NCI-H524 treated with DMSO at 0.1 percent for 48 hours (cell line): ENCODE results near the gene FUCA2.
A peak's percentile ranks its signal among the peaks of the same experiment; 100 is the strongest.
"Not testable (repeated sequence)": the region's sequence is repeated elsewhere in the genome, so short reads cannot be mapped to it uniquely, and the experiment has no call there.

Experiments
- DNase-seq: peaks from one replicate; lab custom pipeline; 2025; lab: John Stamatoyannopoulos, UW

Gene FUCA2

DNA sequence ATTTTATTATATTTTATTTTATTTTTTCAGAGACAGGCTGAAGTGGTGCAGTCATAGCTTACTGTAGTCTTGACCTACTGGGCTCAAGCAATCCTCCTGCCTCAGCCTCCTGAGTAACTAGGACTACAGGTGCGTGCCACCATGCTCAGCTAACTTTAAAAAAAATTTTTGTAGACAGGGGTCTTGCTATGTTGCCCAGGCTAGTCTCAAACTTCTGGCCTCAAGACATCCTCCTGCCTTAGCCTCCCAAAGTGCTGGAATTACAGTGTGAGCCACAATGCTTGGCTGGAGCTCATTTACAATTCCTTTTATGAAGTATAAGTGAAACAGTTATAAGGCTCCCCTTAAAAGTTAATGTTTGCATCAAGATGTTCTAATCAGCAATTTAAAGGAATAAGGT is 14.5 kb downstream of the FUCA2 start:
- no peak for DNase-seq

DNA sequence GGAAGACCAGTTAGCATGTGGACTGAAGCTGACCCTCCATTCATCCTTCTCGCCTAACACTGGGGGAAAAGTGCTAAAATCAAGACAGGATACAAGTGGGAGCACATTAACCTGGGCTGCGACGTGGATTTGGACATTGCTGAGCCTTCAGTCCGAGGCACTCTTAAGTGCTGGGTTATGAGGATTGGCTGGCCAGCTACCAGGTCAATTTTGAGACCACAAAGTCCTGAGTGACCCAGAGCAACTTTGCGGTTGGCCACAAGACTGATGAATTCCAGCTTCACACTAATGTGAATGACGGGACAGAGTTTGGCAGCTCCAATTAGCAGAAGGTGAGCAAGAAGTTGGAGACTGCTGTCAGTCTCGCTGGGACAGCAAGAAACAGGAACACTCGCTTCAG is 20.7 kb downstream of the FUCA2 start:
- no peak for DNase-seq

DNA sequence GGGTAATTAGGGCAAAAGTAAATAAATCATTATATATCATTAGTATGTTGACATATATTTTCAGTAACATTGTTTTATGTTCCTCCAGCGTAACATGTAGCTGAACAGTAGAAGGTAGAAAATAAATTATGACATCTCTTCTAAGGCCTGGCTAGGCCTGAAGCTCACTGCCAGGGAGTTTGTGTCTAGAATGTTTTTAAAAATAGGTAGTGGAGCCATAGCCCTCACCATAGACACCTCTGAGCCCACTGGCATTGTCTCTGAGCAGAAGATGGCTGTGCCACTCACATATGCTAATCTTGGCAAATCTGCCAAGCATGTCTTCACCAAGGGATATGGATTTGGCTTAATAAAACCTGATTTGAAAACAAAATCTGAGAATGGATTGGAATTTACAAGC is 21.3 kb downstream of the FUCA2 start:
- DNase-seq, result no peak

DNA sequence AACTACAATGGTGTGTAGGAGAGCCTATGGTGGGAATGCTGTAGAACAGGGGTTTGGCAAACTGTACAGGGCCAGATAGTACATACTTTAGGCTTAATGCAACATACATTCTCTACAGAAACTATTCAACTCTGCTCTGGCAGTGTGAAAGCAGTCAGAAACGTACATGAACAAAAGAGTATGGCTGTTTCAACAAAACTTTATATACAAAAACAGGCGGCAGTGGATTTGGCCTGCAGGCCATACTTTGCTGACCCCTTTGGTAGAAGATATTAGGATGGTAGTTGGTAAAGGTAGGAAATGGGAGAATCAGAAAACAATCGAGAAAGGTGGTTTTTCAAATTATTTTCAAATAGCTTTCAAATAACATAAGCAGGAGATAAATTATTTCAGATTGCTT is 24.8 kb downstream of the FUCA2 start:
- no peak for DNase-seq

DNA sequence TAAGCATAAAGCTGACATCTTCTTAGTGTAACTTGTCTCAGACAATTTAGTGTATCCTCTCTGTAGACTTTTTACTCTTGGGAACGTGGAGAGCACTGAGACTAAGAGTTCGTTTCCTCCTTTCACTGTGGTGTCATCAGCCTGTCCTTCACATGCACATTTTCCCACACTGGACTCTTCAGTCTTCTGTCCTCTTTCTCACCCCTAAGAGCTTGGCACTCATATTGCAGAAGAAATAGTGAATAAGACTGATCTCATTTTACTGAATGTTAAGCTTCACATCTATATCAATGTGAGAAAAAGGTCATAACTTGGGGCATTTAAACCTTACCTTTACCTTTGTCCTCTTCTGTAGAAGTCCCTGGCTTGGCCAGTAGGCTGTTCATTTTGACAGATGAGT is 25.6 kb downstream of the FUCA2 start:
- DNase-seq, result no peak

DNA sequence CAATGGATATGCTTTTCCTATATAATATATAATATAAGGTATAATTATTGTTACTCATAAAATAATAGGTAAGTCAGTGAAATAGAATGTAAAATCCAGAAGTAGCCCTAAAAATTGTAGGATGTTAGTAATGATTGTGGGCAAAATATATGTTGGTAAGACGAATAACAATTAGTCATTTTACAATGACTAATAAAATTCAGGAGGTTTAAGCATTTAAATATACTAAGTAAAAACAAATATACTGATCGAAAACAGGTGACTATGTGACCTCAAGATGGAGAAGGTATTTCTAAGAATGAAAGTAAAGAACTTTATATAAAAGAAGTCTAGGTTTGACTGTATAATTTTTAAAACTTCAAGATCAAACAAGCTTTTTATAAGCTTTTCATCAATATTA is 28.9 kb downstream of the FUCA2 start:
- DNase-seq, result no peak

DNA sequence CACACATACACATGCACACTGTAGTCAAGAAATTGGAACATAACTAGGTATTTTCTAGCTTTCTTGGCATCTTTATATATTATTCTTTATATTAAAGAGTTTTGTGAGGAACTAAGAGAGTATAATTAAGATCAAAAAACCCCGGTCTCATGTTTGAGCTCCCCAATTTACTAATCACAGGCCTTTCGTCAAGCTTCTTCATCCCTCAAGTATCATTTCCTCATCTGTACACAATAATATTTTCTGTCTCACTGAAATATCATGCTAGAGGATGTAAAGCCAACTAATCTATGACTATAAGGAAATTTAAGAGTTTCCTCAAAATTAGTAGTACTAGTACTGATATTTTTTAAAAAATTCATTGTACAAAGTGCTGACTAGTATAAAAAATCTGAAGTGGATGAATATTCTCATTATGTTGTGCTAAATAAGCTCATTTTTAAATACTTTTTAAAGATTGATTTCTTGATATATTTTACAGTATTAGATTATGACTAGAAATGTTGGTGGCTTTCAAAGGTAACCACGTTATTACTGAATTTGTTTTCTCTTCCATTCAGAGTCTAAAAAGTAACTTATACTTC is 32.9 kb downstream of the FUCA2 start:
- DNase-seq, result no peak

DNA sequence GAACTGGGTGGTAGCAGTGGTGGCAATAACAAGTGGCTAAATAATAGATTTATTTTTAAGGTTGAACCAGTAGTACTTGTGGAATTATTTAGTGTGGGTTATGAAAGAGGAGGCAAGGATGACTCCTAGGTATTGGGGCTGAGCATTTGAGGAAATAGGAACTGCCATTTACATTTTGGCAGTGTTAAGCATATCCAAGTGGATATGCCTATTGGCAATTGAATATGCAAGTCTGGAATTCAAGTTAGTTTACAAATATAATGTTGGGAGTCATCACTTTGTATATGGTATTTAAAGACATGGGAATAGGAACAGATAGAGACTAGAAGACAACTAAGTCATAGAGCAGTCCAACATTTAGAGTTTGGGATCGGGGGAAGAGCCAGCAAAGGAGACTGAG is 35.0 kb downstream of the FUCA2 start:
- no peak for DNase-seq

DNA sequence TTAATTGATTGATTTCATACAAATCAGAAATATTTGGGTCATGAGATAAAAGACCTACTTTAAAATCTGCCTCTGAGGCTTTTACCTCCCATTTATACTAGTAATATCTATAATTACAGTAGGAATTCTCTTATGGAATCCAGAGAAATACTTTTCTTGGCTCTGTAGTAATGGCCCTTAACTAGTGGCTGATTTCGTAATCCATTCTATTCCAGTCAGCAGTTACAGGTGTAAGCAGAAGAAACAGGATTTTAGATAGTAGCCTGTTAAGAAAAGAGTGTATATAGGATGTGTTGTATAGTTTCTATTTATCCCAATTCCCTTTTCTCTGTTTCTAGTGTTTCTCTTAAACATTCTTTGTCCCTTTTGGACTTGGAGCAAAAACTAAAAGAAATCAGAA is 39.7 kb downstream of the FUCA2 start:
- DNase-seq, result no peak

DNA sequence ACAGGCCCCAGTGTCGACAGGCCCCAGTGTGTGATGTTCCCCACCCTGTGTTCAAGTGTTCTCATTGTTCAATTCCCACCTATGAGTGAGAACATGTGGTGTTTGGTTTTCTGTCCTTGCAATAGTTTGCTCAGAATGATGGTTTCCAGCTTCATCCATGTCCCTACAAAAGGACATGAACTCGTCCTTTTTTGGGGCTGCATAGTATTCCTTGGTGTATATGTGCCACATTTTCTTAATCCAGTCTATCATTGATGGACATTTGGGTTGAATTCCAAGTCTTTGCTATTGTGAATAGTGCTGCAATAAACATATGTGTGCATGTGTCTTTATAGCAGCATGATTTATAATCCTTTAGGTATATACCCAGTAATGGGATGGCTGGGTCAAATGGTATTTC is 42.7 kb downstream of the FUCA2 start:
- DNase-seq, result not testable (repeated sequence)

DNA sequence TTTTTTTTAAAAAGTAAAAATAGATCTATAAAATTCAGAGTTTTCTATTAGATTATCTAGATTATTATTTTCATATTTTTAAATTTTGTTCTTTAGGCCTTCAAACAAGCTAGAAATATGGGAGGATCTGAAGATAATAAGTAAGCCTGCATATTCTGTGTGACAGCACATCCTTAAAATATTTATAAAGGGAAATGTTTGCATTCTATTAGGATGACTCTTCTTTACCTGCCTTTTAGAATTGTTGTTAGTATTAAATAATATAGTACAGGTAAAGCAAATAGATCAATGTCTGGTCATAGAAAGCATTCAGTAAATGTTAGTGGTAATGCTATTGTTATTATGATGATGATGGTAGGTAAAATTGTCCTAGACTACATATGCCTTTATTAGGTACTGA is 43.5 kb downstream of the FUCA2 start:
- DNase-seq, result no peak

DNA sequence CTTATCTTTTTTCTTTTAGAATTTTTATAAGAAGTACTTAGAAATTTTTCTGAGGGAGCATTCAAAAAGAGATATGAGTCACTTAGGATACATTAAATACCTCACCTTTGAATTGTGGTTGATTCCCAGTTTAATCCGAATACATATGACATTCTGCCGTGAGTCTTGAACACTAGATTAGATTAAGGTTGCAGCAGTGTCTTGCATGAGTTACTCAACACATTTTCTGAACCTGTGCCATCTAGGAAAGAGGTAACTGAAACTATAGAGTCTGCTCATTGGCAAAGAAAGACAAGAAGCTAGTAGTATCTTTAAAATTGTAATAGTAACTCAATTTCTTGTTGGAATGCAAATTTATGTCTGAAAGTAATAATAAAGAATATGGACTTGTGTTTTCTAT is 46.0 kb downstream of the FUCA2 start:
- DNase-seq, result no peak

DNA sequence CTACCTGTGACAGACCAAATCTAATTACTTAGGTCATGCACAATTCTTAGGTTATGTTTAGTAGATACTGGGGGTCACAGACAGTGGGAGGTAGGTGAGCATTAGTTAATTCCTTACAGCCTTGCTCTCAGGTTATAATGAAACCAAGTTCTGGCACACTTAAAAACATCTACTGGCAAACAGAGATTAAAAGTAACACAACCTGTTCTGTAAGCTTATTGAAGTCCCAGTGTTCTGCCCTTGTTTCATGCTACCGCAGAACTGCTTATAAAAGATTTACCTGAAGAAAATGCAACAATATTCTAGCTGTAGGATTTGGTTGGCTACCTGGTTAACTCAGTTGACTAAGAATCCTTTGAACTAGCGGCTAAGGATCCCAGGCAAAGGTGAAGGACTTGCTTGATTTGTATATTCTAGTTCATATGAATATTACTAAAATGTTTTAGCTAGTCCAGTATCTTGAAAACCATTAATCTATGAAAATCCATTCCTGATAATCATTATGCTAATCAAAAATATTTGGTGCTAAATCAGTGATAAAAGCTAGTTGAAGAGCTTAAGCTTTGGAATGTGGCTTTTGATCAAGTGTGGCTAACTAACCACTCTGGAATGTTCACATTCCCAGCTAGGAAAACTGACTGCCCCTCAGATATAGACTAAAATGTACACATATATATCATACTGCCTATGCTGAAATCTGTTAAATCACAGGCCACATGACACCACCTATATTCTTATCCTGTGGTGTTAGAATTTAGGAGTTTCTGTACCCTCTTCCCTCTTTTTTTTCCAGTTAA is 53.8 kb downstream of the FUCA2 start:
- no peak for DNase-seq

DNA sequence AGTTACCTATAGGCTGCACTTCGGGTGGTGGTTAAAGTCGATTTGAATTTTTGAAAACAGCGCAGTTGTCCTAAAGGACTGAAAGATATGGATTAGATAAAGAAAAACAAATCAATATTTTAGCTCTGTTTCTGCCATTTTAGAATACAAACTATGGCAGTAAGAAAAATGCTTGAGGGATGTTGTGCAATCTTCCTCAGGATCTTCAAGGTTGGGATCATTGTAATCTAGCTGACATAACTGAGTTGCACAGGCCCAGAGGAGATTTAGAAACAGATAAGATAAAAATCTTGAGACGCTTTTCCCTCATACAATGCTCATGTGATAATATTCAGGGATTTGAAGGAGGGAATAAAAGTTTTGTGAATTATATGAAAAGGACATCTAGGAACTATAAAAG is 60.0 kb downstream of the FUCA2 start:
- no peak for DNase-seq

DNA sequence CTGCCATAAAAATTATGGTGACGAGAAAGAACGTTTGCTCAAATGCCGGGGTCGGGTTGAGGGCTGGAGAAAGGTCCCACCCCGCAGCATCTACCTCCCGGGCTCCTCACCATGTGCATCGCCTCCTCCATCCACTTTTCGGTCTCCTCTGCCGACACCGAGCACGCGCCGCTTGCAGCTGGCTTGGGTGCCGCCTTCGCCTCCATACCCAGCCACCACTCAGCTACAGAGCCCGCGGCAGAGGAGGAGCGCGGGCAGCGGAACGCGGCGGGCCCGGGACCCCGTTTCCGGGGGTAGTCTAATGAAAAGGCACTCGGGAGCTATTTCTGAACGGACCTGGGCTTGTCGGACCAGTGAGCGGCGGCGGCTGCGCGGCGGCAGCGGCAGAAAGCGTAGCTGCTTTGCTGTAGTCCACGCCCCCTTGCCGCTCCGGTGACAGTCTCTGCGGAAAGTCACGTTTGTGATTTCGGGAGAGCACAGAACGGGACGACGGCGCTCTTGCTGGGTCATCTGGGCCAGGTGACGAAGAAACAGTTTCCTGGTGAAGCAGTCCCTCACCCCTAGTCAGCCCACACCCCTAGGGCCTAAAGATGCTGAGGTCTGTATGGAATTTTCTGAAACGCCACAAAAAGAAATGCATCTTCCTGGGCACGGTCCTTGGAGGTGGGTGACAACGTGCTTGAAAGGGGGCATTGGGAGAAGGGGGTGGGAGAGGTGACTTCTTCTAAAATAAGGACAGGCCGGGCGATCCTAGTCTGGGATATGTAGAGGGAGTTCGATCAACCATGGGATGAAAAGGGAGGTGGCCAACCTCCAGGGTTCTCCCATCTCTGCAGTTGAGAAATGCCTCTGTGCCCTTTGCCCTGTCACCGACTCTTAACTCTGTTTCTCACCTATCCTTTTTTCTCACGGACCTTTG is 60.8 kb downstream of the FUCA2 start, which contains the start of the genes ADAT2 and PEX3:
TSS of gene ADAT2 (minus strand) at position 243 of the 919 bp plus-strand sequence. CDS start at position 206, 37 bp downstream.
TSS of gene PEX3 (plus strand) at position 353 of the 919 bp plus-strand sequence. CDS start at position 591, 238 bp downstream.
- peak; percentile 92 for DNase-seq

DNA sequence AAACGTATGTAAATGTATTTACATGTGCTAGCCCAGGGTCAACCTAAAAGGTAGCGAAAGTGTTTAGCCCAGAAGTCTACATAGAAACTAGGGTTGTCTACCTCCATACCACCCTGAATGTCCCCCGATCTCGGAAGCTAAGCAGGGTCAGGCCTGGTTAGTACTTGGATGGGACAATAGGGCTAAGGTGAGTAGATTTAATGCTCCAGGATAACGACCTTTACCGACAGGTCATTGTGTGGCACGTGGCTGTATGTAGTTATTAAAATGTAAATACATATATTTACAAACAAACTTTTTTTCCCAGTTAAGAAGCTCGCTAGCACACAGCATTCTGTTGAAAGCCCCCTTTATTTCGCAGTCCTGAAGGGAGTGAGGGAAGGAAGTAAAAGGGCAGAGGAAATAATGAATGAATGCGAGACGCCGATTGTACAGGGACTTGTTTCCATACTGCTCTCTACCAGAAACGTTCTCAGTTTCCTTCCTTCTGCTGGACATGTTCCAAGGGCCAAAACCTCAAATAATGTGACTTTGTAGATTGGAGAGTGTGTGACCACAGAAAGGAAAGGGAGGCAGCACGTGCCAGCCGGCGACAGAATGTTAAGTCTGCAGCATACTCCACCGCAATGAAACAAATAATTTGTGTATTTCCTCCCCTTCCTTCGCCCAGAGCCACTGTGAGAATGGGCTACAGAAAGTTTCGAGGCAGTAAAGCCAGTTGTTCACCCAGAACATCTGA is 61.6 kb downstream of the FUCA2 start:
- DNase-seq, result no peak

DNA sequence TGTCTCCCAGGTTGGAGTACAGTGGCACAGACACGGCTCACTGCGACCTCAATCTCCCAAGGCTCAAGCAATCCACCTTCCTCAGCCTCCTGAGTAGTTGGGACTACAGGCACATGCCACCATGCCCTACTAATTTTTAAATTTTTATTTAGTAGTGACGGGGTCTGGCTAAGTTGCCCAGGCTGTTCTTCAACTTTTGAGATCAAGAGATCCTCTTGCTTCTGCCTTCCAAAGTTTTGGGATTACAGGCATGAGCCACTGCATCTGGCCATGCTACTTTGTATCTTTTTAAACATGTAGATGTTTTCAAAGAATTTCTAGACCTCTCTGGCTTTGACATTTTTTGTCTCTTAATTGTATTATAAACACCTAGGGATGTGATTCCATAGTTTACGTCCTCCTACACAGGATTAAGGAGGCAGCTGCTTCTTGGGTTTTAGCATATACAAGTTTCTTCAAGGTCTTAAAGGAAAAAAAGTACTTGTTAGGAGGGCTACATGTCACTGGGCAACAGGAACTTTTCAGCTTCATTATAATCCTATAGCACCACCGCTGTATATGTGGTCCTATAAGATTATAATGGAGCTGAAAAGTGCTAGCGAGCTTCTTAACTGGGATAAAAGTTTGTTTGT is 62.3 kb downstream of the FUCA2 start:
- DNase-seq, result no peak

DNA sequence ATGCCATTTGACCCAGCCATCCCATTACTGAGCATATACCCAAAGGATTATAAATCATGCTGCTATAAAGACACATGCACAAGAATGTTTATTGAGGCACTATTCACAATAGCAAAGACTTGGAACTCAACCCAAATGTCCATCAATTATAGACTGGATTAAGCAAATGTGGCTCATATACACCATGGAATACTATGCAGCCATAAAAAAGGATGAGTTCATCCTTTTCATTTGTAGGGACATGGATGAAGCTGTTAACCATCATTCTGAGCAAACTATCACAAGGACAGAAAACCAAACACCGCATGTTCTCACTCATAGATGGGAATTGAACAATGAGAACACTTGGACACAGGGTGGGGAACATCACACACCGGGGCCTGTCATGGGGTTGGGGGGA is 63.7 kb downstream of the FUCA2 start:
- not testable (repeated sequence) for DNase-seq
